HG03378 (cell line): ENCODE results near the gene AJM1.
"Not testable (repeated sequence)": the region's sequence is repeated elsewhere in the genome, so short reads cannot be mapped to it uniquely, and the experiment has no call there.

Source experiments
- ATAC-seq: cut with Tn5 transposase; IDR thresholded peaks from one replicate; pipeline ENCODE4 v1.9.1; 2021; ENCODE audit warnings: mild to moderate bottlenecking, moderate library complexity; ENCODE audit not compliant: unreplicated experiment

The AJM1 gene

GRCh38 chr9:136843159-136843800 lies 1.0 kb downstream of the AJM1 start:
- not testable (repeated sequence) for ATAC-seq

GRCh38 chr9:136843801-136844740 lies 1.8 kb downstream of the AJM1 start:
- ATAC-seq: not testable (repeated sequence)

GRCh38 chr9:136844761-136845464 lies 2.6 kb downstream of the AJM1 start:
- ATAC-seq: no peak

- no peak for ATAC-seq
Observed at GRCh38 chr9:136845465-136846260, 3.4 kb downstream of the AJM1 start.

- no peak for ATAC-seq
Observed at GRCh38 chr9:136846376-136847087, 4.3 kb downstream of the AJM1 start.

GRCh38 chr9:136847088-136847825 lies 5.0 kb downstream of the AJM1 start:
- ATAC-seq: no peak

- no peak for ATAC-seq
Observed at GRCh38 chr9:136847826-136848392, 5.6 kb downstream of the AJM1 start.

GRCh38 chr9:136848393-136849037 lies 6.2 kb downstream of the AJM1 start:
- ATAC-seq: no peak

- peak; percentile 75 for ATAC-seq
Observed at GRCh38 chr9:136849038-136849959, 7.0 kb downstream of the AJM1 start, which contains the start of gene PHPT1. TSS of gene PHPT1 (plus strand) at chr9:136849409. CDS start at chr9:136849431, 22 bp downstream.

- no peak for ATAC-seq
Observed at GRCh38 chr9:136849960-136850865, 7.9 kb downstream of the AJM1 start.

- no peak for ATAC-seq
Observed at GRCh38 chr9:136850866-136851775, 8.8 kb downstream of the AJM1 start.

- no peak for ATAC-seq
Observed at GRCh38 chr9:136851941-136852663, 9.8 kb downstream of the AJM1 start, which contains the start of gene MAMDC4. TSS of gene MAMDC4 (plus strand) at chr9:136852346. CDS start at chr9:136852417, 71 bp downstream.

GRCh38 chr9:136852664-136853595 lies 10.7 kb downstream of the AJM1 start:
- ATAC-seq: no peak
